Mesenteric fat pad (tissue), 1 donor: Measurements from ENCODE around the gene ZPBP2. TPM values are rescaled to one million over a fixed set of nuclear protein-coding genes. Genes with fewer than 3 reads are reported as not detected.

ENCODE experiments used
- DNase-seq: peaks from one replicate; pipeline ENCODE4 v3.0.0-alpha.2; 2020; ENCODE audit warnings: low spot score
- total RNA-seq: library from RNA; stranded (reverse); fragmentation: NEBNext Ultra II Directional; extraction: Animal tissue kit (Norgen Biotek cat#: 25700); gene quantifications from one replicate; pipeline ENCODE4 v1.2.1, GENCODE V29; 2021
- donor health status: DM: yes; HTN: yes; CAD: no.

Gene ZPBP2
- total RNA-seq, 1 donor from 2014 or later: not detected

- DNase-seq: no peak
Measured at GRCh38 chr17:39904990-39905288, 36.9 kb downstream of the ZPBP2 start.

GRCh38 chr17:39908789-39909352 lies 40.9 kb downstream of the ZPBP2 start:
- DNase-seq: no peak

GRCh38 chr17:39913989-39914388 lies 46.0 kb downstream of the ZPBP2 start:
- DNase-seq: no peak

GRCh38 chr17:39915559-39915958 lies 47.6 kb downstream of the ZPBP2 start:
- DNase-seq: no peak

GRCh38 chr17:39916918-39917317 lies 48.9 kb downstream of the ZPBP2 start:
- no peak for DNase-seq

- no peak for DNase-seq
Measured at GRCh38 chr17:39919087-39919683, 51.2 kb downstream of the ZPBP2 start.

- no peak for DNase-seq
Measured at GRCh38 chr17:39920218-39921210, 52.5 kb downstream of the ZPBP2 start.

- no peak for DNase-seq
Measured at GRCh38 chr17:39921323-39921722, 53.3 kb downstream of the ZPBP2 start.

GRCh38 chr17:39922006-39922405 lies 54.0 kb downstream of the ZPBP2 start:
- no peak for DNase-seq

GRCh38 chr17:39923230-39923629 lies 55.2 kb downstream of the ZPBP2 start:
- DNase-seq: no peak

- DNase-seq: no peak
Measured at GRCh38 chr17:39923836-39924690, 56.1 kb downstream of the ZPBP2 start.

GRCh38 chr17:39924691-39925055 lies 56.7 kb downstream of the ZPBP2 start:
- no peak for DNase-seq

GRCh38 chr17:39925282-39926134 lies 57.5 kb downstream of the ZPBP2 start:
- no peak for DNase-seq

- DNase-seq: no peak
Measured at GRCh38 chr17:39926135-39926587, 58.2 kb downstream of the ZPBP2 start.

- DNase-seq: no peak
Measured at GRCh38 chr17:39926588-39927100, 58.6 kb downstream of the ZPBP2 start.

Other genes with a start within 250 kb of the ZPBP2 start
- gene PPP1R1B, start 241.2 kb upstream of the ZPBP2 start, total RNA-seq: 33.1 TPM
- gene STARD3, start 231.1 kb upstream of the ZPBP2 start, total RNA-seq: 49.2 TPM
- gene TCAP, start 202.9 kb upstream of the ZPBP2 start, total RNA-seq: 0.64 TPM
- 0.35 TPM for gene PNMT, start 199.7 kb upstream of the ZPBP2 start, total RNA-seq
- 13.6 TPM for gene PGAP3, start 180.1 kb upstream of the ZPBP2 start, total RNA-seq
- gene ERBB2, start 168.1 kb upstream of the ZPBP2 start, total RNA-seq: 21.9 TPM
- gene MIEN1, start 137.7 kb upstream of the ZPBP2 start, total RNA-seq: 36.4 TPM
- gene GRB7, start 130.3 kb upstream of the ZPBP2 start, total RNA-seq: 0.29 TPM
- gene IKZF3, start 3.9 kb upstream of the ZPBP2 start, total RNA-seq: 1.3 TPM
- 15.3 TPM for gene GSDMB, start 50.4 kb downstream of the ZPBP2 start, total RNA-seq
- 191 TPM for gene ORMDL3, start 59.4 kb downstream of the ZPBP2 start, total RNA-seq
- not detected for gene LRRC3C, start 59.5 kb downstream of the ZPBP2 start, total RNA-seq
- 2.2 TPM for gene GSDMA, start 94.8 kb downstream of the ZPBP2 start, total RNA-seq
- gene PSMD3, start 112.6 kb downstream of the ZPBP2 start, total RNA-seq: 94.2 TPM
- 35.9 TPM for gene CSF3, start 147.2 kb downstream of the ZPBP2 start, total RNA-seq
- 72.2 TPM for gene MED24, start 186.2 kb downstream of the ZPBP2 start, total RNA-seq
- 74.7 TPM for gene THRA, start 194.8 kb downstream of the ZPBP2 start, total RNA-seq
- 15.5 TPM for gene NR1D1, start 232.4 kb downstream of the ZPBP2 start, total RNA-seq